ENCODE results near the gene GPR141.

GPR141 gene

DNA sequence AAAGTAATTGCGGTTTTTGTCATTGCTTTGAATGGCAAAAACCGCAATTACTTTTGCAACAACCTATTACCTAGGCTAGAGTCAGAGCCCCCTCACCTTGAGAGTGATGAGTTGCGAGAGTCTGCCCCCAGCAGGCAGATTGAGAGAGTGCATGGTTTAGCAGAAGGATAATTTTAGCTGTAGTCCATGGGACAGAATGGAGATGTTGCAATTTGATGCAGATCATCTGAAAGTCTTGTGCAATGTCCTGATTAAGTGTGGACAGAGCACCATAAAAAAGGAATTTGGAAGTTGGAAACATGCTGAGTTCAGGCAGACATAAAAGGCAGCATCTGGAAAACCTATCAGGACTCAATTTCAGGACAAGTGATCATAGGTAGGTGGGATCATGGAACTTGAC, 48.7 kb downstream of the GPR141 start:
- DNase-seq (ENCODE audit: low read depth in 3 of 3) = no peak

DNA sequence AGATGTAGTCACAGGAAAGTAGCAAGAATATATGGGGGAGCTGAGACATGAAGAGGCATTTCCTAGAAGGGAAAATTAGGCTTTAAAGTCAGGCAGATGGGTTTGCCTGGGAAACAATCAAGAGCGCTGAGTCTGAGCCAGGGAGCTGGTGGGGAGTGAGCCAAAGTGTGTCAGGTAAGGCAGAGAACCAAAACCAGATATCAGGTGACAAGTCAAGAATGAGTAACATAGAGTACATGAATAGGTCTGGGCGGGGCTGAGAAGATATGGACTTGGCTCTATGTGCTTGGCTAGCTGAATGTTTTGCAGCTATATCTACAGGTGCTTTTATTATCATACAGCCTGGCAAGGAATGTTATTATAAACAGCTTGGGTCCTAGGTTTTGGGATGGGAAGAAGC, 49.3 kb downstream of the GPR141 start:
- DNase-seq (ENCODE audit: low read depth in 3 of 3) = no peak

DNA sequence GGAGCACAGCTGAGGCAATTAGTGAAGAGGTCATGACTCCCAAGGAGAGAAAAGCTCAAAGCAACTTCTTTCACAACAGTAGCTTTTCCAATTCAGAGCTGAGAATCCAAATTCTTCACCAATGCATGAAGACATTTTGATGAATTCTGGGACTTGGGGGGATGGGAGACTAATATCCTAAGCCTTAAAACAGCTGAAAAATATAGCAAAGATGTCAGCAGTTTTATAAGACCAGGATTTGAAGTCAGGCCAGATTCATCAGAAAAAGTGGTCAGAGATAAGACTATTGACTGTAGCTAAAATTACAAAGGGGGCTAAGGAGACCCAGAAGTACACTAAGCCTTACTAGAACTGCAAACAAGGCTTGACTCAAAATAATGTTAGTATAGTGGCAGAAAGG, 51.6 kb downstream of the GPR141 start:
- DNase-seq (ENCODE audit: low read depth in 3 of 3) = no peak

DNA sequence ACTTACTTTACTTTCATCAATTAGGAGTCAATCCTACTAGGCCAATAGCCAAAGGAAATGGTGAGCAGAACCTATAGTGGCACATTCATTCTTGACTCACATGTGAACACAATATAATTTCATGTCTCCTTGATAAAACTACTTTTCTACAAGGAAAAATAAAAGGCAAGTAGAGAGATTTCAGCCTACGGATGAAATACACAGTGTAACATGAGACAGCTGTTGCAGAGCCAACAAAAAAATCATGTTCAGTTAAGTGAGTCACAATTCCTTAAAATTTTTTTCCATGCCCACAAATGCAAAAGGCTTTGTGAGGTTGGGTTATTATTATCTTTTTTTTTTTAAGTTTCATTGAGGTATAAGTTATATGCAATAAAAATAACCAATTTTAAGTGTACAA, 54.8 kb downstream of the GPR141 start:
- no peak for DNase-seq (ENCODE audit: low read depth in 3 of 3)

DNA sequence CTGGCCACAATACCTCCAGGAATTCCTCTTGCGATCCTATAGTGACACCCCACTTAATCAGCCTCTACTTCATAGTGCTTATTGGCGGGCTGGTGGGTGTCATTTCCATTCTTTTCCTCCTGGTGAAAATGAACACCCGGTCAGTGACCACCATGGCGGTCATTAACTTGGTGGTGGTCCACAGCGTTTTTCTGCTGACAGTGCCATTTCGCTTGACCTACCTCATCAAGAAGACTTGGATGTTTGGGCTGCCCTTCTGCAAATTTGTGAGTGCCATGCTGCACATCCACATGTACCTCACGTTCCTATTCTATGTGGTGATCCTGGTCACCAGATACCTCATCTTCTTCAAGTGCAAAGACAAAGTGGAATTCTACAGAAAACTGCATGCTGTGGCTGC, 56.8 kb downstream of the GPR141 start:
- DNase-seq (ENCODE audit: low read depth in 3 of 3) = no peak

GRCh38 chr7:37741776-37742175, 58.2 kb downstream of the GPR141 start:
- DNase-seq (ENCODE audit: low read depth in 3 of 3) = no peak

DNA sequence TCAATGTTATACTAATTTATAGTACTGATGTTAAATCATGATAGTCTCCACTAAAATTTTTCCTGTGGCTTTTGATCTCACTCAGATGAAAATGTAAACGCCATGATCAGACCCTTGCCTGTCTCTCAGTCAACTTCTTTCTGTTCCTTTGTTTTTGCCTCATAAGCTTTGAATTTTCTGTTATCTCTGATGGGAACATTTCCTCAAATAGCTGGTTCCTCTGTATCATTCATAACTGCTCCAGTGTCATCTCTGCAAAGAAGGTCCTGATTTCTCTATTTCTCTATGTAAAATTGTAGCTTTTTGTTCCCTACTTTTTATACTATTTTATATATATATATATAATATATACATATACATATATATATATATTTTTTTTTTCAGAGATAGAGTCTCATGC, 67.5 kb downstream of the GPR141 start:
- no peak for DNase-seq (ENCODE audit: low read depth in 3 of 3)

DNA sequence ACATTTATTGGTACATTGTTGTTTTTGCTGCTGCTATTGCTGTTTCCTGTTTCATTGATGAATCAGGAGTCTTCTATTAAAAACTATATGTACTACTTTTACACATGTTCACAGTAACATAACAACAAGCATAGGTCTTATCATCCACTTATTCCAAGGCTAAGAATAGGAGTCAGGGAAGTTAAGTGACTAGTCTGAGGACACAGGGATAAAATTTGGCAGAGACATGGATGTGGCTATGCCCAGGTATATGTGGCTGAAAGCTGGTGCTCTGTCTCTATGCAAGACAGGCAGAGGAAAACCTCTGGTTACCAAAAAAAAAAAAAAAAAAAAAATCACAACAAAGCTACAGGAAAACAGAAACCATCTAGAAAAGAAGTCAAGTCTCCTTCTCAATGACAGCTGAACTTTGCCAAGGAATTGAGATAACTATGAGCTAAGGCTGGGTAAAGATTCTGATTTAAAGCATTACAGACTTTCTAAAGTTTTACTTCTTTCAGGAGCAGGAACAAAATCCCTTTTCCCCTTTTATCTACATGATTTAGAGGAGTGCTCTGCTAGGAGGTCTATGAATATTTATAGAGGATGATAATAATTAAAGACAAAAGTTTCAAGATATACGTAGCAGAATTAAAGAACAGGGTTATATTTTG, 70.0 kb downstream of the GPR141 start:
- no peak for DNase-seq (ENCODE audit: low read depth in 3 of 3)

GRCh38 chr7:37756797-37757551, 73.4 kb downstream of the GPR141 start:
- DNase-seq (ENCODE audit: low read depth in 3 of 3) = no peak

DNA sequence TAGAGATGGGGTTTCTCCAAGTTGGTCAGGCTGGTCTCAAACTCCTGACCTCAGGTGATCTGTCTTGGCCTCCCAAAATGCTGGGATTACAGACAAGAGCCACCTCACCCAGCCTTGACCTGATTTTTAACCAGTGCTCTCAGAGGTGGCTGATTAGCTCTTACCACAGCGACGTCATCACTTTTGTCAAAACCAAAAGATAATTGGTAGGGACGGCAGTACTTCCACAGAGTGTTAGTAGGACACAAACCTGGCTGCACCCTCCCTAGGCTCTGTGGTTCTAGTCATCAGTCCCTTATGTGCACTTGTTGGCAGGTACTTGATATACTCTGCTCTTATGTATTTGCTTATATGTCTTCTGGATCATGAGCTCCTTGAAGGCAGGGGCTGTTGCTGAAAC, 74.0 kb downstream of the GPR141 start:
- no peak for DNase-seq (ENCODE audit: low read depth in 3 of 3)

DNA sequence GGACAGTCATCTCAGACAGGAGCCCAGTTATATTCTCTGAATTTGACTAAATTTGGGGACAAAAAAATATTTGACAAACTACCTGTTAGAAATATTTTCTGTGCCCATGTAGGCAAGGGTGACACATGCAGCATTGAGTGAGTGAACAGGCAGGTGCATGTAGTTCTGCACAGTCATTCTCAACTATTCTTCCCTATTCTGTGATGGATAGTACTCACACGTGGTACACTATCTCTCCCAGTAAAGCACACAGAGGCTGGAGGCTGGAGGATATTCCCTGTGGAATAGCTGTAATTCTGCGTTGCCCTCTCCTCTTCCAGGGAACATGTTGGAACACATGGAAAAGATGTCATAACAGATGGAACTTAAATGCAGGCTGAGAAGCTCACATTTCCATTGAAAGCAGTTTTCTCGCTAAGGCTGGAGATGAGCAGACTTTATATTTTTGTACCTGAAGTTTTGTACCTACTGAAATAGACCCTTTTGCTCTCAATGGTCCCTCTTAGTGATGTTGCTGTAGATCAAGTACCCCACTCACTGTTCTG, 75.0 kb downstream of the GPR141 start:
- DNase-seq (ENCODE audit: low read depth in 3 of 3) = no peak

DNA sequence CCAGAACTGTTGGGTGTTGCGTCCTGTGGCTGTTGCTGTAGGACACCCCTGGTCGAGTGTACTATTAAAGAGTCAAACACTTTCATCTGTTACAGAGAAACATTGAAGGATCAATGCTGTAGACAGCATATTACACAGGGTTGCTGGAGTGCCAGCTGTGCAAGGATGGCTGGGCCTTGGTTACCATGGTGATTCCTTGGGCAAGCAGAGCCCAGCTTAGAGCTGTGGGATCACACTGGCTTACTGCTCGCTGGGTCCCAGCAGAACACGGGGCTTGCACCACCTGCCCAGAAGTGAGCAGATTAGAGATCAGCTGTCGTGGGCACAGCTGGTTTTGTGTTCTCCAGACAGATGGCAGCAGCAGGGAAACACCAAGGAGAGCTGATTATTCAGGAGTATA, 76.0 kb downstream of the GPR141 start:
- no peak for DNase-seq (ENCODE audit: low read depth in 3 of 3)

- DNase-seq (ENCODE audit: low read depth in 3 of 3) = no peak
These were observed 81.9 kb downstream of the GPR141 start for GRCh38 chr7:37765421-37765829.

- DNase-seq (ENCODE audit: low read depth in 3 of 3) = no peak
These were observed 82.4 kb downstream of the GPR141 start for GRCh38 chr7:37765872-37766525.

- no peak for DNase-seq (ENCODE audit: low read depth in 3 of 3)
These were observed 85.0 kb downstream of the GPR141 start for GRCh38 chr7:37768611-37769010.

GRCh38 chr7:37769291-37769690, 85.7 kb downstream of the GPR141 start:
- no peak for DNase-seq (ENCODE audit: low read depth in 3 of 3)

DNA sequence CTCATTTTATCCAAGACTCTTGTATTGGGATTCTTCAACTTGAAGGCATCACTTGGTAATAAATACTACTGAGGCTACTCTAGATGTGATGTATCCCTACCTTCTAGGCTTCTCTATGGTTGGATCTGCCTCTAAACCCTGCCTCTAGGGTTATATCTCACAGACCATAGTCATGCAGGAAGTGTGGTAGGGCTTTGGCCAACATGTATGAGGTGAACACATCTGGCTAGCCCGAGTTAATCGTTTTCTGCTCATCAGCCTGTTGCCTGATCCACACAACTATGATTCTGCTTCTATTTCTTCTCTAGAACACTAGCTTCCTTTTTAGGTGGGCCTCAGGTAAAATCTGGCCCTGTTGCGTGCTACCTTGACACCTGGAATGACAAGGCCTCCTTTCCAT, 86.2 kb downstream of the GPR141 start:
- DNase-seq (ENCODE audit: low read depth in 3 of 3) = no peak

- DNase-seq (ENCODE audit: low read depth in 3 of 3) = no peak
These were observed 87.3 kb downstream of the GPR141 start for GRCh38 chr7:37770838-37771237.

DNA sequence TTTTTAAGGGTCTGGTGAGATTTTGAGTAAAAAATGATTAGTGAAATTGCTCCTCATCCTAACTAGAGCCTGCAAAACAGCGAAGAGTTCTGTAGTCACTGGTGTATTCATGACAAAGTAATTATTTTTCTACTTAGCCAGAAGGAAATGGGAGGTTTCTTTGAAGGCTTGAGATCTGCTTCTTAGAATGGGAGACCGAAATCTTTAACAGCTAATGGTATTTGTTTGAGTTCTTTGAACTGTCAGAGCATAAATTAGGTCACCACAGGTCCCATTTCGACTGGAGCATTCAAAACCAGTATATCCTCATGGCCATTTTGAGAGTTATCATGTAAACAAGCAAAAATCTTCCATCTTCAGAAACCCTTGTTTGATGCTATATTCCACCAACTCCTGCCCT, 87.8 kb downstream of the GPR141 start:
- DNase-seq (ENCODE audit: low read depth in 3 of 3) = no peak

GRCh38 chr7:37771801-37772200, 88.2 kb downstream of the GPR141 start:
- no peak for DNase-seq (ENCODE audit: low read depth in 3 of 3)

DNA sequence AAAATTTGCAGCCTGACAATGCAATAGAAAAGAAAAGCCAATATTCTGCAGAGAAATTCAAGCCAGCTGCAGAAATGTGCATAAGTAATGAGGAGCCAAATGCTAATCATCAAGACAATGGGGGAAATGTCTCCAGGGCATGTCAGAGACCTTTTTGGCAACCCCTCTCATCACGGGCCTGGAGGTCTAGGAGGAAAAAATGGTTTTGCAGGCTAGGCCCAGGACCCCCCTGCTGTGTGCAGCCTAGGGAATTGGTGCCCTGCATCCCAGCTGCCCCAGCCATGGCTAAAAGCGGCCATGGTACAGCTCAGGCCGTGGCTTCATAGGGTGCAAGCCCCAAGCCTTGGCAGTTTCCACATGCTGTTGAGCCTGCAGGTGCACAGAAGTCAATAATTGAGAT, 92.4 kb downstream of the GPR141 start:
- no peak for DNase-seq (ENCODE audit: low read depth in 3 of 3)

- DNase-seq (ENCODE audit: low read depth in 3 of 3) = no peak
These were observed 97.6 kb downstream of the GPR141 start for GRCh38 chr7:37781156-37781555.

DNA sequence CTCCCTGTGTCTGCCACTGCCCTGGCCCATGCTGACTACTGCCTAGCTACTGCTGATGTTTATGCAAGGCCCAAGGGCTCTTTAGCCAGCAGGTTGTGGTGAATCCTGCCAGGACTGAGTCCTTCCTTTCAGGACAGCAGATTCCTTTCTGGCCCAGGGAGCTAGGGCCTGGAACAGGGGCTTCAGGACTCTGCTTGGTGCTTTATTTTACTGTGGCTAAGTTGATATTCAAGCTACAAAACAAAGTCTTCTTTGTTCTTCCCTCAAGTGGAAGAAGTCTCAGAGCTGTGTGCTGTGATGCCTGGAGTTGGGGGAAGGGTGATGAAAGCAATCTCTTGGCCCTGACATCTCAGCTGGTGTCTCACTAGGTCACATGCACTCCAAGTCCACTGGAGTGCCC, 98.6 kb downstream of the GPR141 start:
- no peak for DNase-seq (ENCODE audit: low read depth in 3 of 3)
